Measurements from ENCODE around the gene SLC17A1.
"Not testable (repeated sequence)": the region's sequence is repeated elsewhere in the genome, so short reads cannot be mapped to it uniquely, and the experiment has no call there.

The SLC17A1 gene

DNA sequence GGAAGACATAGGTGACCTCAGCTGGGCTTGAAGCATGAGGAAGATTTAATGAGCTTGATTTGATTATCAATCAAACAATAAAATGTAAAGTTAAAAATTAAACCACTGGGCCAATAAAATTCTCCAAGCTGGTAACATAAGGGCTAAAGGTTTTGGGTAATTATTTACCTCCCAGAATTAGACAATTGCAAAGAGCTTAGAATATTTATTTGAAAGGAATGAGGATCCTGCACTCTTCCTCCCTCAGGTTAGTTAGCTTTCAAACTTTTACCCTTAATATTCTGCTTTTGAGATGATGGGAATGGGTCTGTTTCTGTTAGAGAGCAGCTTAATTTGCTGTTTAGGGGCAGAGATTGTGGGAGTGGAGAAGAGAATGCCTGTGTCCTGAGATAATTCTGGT, 77.3 kb downstream of the SLC17A1 start, which contains the start of gene SLC17A4:
SLC17A4 (plus strand) TSS at position 208 of the 400 bp plus-strand sequence. CDS start 7,221 bp downstream, outside the sequence.
- no peak for DNase-seq

DNA sequence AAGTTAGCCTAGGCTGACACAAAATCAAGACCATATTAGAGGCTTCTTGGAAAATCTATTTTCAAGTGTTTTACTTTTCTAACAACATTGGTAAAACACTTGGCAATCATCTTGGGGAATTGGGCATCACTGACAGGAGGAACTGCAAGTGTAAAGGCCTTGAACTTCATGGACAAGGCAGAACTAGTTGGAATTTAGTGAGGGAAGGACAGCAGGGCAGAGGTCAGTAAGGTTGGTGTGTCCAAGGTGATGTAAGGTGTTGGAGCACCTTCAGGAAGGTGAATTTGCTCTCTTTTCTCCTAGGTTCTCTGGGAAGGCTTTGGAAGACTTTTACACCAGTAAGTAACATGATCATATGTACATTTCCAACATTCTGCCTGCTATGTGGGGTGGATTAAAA, 78.8 kb downstream of the SLC17A1 start:
- DNase-seq = no peak

DNA sequence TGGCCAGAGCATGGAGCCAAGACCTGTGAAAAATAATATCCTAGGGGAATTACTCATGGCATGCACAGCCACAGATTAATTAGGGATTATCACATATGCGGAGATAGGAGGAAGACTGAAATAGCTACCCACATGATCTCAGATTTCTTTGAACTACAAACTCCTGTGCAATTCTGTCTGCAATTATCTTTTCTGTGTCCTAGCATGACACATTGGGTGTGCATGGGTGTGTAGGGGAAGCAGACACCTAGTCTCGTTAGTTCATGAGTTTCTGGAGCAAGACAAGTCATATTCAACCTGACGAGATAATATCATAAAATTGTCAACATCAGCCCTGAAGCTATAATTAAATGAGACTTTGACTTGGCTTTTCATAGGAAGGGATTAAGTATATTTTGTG, 80.9 kb downstream of the SLC17A1 start:
- no peak for DNase-seq

DNA sequence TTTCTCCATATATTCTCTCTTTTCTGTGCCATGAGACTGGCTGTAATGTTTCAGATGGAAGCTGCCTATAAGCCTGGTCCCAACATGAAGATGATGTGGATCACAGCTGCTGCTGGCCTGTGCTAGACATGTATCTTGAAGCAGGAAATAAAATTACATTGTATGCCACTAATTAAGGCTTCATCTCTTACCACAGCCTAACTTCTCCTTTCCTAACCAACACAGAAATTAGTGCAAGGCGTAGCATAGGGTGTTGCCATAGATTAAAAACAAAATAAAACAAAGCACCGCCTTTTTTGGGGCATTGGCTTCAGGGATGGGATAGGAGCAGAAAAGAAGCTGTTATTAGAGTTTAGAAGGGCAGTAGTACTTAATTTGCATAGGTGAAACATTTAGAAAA, 82.0 kb downstream of the SLC17A1 start:
- DNase-seq = no peak

DNA sequence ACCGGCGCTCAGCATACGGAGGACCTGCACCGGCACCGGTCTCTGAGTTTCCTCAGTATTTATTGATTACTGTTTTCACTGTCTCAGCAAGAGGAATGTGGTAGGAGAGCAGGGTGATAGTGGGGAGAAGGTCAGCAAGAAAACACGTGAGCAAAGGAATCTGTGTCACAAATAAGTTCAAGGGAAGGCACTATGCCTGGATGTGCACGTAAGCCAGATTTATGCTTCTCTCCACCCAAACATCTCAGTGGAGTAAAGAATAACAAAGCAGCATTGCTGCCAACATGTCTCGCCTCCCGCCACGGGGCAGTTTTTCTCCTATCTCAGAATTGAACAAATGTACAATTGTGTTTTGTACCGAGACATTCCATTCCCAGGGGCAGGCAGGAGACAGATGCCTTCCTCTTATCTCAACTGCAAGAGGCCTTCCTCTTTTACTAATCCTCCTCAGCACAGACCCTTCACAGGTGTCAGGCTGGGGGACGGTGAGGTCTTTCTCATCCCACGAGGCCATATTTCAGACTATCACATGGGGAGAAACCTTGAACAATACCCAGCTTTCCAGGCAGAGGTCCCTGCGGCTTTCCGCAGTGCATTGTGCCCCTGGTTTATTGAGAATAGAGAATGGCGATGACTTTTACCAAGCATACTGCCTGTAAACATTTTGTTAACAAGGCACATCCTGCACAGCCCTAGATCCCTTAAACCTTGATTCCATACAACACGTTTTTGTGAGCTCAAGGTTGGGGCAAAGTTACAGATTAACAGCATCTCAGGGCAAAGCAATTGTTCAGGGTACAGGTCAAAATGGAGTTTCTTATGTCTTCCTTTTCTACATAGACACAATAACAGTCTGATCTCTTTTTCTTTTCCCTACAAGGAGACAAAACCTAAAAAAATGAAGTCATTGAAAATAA, 83.0 kb downstream of the SLC17A1 start:
- DNase-seq = not testable (repeated sequence)

DNA sequence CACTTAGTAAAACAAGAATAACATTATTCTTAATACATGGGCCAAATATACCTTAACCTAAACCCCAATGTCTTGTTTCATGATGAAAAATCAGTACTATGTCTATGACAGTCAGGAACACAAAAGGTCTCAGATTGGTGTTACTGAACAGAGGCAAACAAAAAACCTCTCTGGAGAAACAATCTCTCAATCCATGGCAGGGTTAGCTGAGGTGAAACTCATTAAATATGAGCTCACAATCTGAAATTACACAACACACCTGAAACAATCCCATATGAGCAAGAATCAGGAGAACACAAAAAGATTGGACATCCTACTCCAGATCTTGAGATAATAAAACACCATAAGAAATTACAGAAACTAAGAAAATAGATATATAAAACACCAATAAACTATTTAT, 83.8 kb downstream of the SLC17A1 start:
- DNase-seq = no peak

DNA sequence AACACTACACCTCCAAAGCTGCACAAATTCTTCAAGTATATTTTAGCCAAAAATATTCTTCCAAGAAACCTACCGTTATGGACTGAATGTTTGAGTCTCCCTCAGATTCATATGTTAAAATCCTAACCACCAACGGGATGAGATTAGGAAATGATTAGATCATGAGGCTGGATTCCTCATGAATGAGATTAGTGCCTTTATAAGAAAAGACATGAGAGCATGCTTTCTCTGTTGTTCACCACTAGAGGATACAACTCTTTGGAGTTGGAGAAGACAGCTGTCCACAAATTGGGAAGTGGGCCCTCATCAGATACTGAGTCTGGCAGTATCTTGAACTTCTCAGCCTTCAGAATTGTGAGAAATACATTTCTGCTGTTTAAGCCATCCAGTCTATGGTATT, 84.4 kb downstream of the SLC17A1 start:
- DNase-seq = no peak

DNA sequence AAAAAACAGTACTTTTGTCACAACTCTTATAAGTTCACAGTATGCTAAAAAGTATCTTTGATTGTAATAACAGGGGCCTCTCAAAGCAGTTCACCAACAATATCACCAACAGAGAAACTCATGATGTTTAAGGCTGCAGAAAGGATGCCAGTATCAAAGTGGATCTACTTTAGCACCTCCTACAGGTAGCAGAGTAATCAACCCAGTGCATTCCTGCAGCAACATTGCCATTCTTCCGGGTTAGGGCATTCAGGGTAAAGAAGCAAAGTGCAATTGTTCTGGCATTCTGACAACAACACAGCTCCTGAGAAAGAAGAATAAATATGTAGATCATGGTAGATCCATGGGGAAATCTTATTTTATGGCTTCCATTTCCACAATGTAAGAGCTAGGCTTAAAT, 84.9 kb downstream of the SLC17A1 start:
- no peak for DNase-seq

DNA sequence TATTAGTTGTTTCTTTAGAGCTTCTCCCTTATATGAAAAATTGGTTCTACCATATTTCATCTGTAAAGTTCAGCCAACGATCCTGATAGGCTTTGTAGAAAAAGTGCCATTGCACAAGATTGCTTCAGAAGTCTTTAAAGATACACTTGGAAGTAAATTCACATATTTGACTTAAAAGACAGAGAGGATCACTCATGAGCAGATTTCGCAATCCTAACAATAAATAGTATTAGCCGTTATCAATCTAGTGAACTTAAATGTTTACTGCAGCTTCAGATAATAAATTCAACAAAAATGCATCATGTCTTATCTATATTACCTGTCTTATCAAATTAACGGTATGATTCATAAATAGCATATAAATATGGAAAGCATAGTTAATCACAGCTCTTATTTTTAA, 86.0 kb downstream of the SLC17A1 start:
- DNase-seq = no peak

DNA sequence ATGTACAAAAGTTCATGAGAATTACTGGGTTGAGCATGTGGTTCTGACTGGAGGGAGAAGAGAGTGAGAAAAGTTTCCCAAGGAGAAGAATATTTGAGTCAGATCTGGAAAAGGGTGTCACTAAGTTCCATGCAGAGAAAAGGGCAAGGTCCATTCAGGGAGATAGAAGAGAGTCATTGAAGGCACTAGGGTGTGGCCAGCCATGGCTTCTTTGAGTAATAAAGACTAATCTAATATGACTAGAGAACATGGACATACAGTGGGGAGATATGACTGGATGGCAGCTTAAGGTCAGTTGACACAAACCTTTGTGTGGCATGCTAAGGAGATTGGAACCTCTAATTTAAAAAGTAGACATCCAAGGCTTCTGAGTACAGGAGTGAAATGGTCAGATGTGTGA, 88.0 kb downstream of the SLC17A1 start:
- no peak for DNase-seq

DNA sequence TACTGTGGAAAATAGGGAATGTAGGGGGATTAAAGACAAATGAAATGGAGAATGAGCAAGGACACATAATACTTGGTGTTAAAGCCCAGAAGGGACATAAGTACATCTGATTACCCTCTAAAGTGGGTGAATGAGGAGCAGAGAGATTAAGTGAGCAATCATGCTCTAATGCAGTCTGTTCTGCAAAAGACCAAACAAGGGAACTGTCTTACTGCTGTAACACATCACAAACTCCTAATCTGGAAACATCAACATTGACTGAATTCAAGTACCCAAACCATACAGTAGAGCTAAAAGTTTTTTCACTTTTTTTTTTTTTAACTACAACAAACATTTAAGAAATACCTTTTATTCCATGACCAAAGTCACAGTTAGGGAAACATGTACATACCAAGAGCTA, 96.6 kb downstream of the SLC17A1 start:
- DNase-seq = no peak
